K562 (cell line): ENCODE data around the gene LST1. TPM values are rescaled to one million over a fixed set of nuclear protein-coding genes. Genes with fewer than 3 reads are reported as not detected.

ENCODE experiments used
- CBFA2T2 ChIP-seq: fragments of 450-650 bp; conservative IDR thresholded peaks from 2 replicates; pipeline ENCODE4 v1.6.1; 2017; ENCODE audit warnings: mild to moderate bottlenecking
- CXXC5 ChIP-seq: fragments of 250-450 bp; sonication (Bioruptor Pico); IDR thresholded peaks from 2 replicates; pipeline ENCODE4 v1.8.0; 2022; ENCODE audit warnings: inconsistent platforms, mild to moderate bottlenecking, moderate library complexity
- ELF2 ChIP-seq: fragments of 250-450 bp; sonication (Bioruptor Pico); IDR thresholded peaks from 2 replicates; pipeline ENCODE4 v1.5.0; 2021; ENCODE audit warnings: mild to moderate bottlenecking
- FOXJ2 ChIP-seq: fragments of 200-800 bp; sonication (Bioruptor generic); IDR thresholded peaks from 2 replicates; pipeline ENCODE4 v1.6.1; 2016; ENCODE audit warnings: missing genetic modification characterization, missing compliant biosample characterization
- FOXJ3 ChIP-seq: sonication (generic); formaldehyde crosslinking; IDR thresholded peaks from 2 replicates; pipeline ENCODE4 v1.4.0; 2020; ENCODE audit warnings: mild to moderate bottlenecking, missing genetic modification reagents
- GTF2F1 ChIP-seq: IDR thresholded peaks from 2 replicates; pipeline ENCODE4 v1.6.1; 2011; ENCODE audit warnings: low read depth, low read length, improper control_type of control experiment
- JUND ChIP-seq, 2 experiments: IDR thresholded peaks; 2 replicates in 1 of 2; 3 replicates in 1 of 2; pipeline ENCODE4 v1.6.1; 2011; ENCODE audit warnings: borderline replicate concordance in 2 of 2, low read depth in 2 of 2, low read length in 2 of 2, improper control_type of control experiment in 1 of 2, missing biosample characterization in 1 of 2, missing genetic modification characterization in 1 of 2, missing genetic modification reagents in 1 of 2
- NELFE ChIP-seq: IDR thresholded peaks from 2 replicates; pipeline ENCODE4 v1.6.1; 2011; ENCODE audit warnings: mild to moderate bottlenecking; ENCODE audit not compliant: insufficient read depth, insufficient read length
- NONO ChIP-seq, 2 experiments: fragments of 200-400 bp in 1 of 2; fragments of 450-650 bp in 1 of 2; formaldehyde crosslinking in 1 of 2; IDR thresholded peaks; 2 replicates each; pipeline ENCODE4 v1.6.1; 2017; ENCODE audit warnings: low read depth in 2 of 2, mild to moderate bottlenecking in 2 of 2, moderate library complexity in 2 of 2, low read length in 1 of 2
- SMAD1 ChIP-seq: fragments of 150-350 bp; IDR thresholded peaks from 2 replicates; pipeline ENCODE4 v1.6.1; 2014; ENCODE audit warnings: low read length, low read depth; ENCODE audit not compliant: partially characterized antibody
- SMARCC2 ChIP-seq: fragments of 450-650 bp; IDR thresholded peaks from 2 replicates; pipeline ENCODE4 v1.6.1; 2017; ENCODE audit warnings: antibody characterized with exemption, moderate library complexity, mild to moderate bottlenecking, low read depth
- SRSF1 ChIP-seq: fragments of 200-400 bp; formaldehyde crosslinking; IDR thresholded peaks from 2 replicates; pipeline ENCODE4 v1.6.1; 2017; ENCODE audit warnings: mild to moderate bottlenecking, low read depth, low read length, moderate library complexity
- SUPT5H ChIP-seq: fragments of 450-650 bp; IDR thresholded peaks from 2 replicates; pipeline ENCODE4 v1.6.1; 2016
- ZBTB17 ChIP-seq: fragments of 450-650 bp; formaldehyde crosslinking; IDR thresholded peaks from 2 replicates; pipeline ENCODE4 v1.4.0; 2020; ENCODE audit warnings: mild to moderate bottlenecking
- ZC3H8 ChIP-seq: fragments of 450-650 bp; IDR thresholded peaks from 2 replicates; pipeline ENCODE4 v1.6.1; 2017
- ZFP36 ChIP-seq: fragments of 150-350 bp; IDR thresholded peaks from 2 replicates; pipeline ENCODE4 v1.6.1; 2018; ENCODE audit warnings: low read length, low read depth; ENCODE audit not compliant: partially characterized antibody
- ZKSCAN8 ChIP-seq: fragments of 200-800 bp; sonication (Bioruptor generic); IDR thresholded peaks from 2 replicates; pipeline ENCODE4 v1.6.1; 2016; ENCODE audit warnings: missing genetic modification characterization, missing compliant biosample characterization
- ZNF12 ChIP-seq: sonication (generic); formaldehyde crosslinking; IDR thresholded peaks from 2 replicates; pipeline ENCODE4 v1.4.0; 2020; ENCODE audit warnings: mild to moderate bottlenecking, missing genetic modification reagents
- ZNF445 ChIP-seq: fragments of 250-450 bp; sonication (Bioruptor Pico); IDR thresholded peaks from 2 replicates; pipeline ENCODE4 v1.4.0; 2020; ENCODE audit warnings: low read depth, mild to moderate bottlenecking, moderate library complexity
- ZNF57 ChIP-seq: fragments of 450-650 bp; formaldehyde crosslinking; IDR thresholded peaks from 2 replicates; pipeline ENCODE4 v1.4.0; 2020; ENCODE audit warnings: mild to moderate bottlenecking, moderate library complexity
- ZNF609 ChIP-seq: sonication (generic); formaldehyde crosslinking; IDR thresholded peaks from 2 replicates; pipeline ENCODE4 v1.8.1; 2023; ENCODE audit warnings: missing genetic modification reagents, mild to moderate bottlenecking, borderline replicate concordance
- ZNF778 ChIP-seq: fragments of 450-650 bp; formaldehyde crosslinking; IDR thresholded peaks from 2 replicates; pipeline ENCODE4 v1.4.0; 2020; ENCODE audit warnings: mild to moderate bottlenecking, moderate library complexity
- polyA plus RNA-seq, 8 experiments: library from polyadenylated mRNA; depleted of rRNA in 4 of 8; stranded (reverse) in 5 of 8; unstranded in 3 of 8; fragments of >200 nt; fragmentation: Nextera tagmentation in 2 of 8; fragmentation: Illumina TruSeq in 1 of 8; extraction: Ambion mirVana in 2 of 8; extraction: Trizol in 1 of 8; gene quantifications; 2 replicates each; pipeline versions ENCODE4 v1.2.1 to v1.2.3, GENCODE V29; 2011 to 2014; ENCODE audit warnings: inconsistent platforms in 1 of 8, missing spikeins in 1 of 8
- total RNA-seq, 7 experiments: library from RNA; depleted of rRNA in 6 of 7; stranded (reverse); fragments of >200 nt in 6 of 7; fragmentation: Illumina TruSeq in 2 of 7; extraction: Trizol in 2 of 7; gene quantifications; 2 replicates each; pipeline versions ENCODE4 v1.2.1 to v1.2.3, GENCODE V29; 2011 to 2021; ENCODE audit warnings: low replicate concordance in 1 of 7
- TF ChIP-seq, protein P1 (sequence below): conservative IDR thresholded peaks from 2 replicates; pipeline ENCODE4 v1.6.1; 2011; ENCODE audit warnings: low read depth, mild to moderate bottlenecking, low read length; ENCODE audit not compliant: control insufficient read depth

LST1 gene
- total and polyA plus RNA-seq, 9 of the 15 experiments (the other 6 are each of a cell fraction or from before 2014, with no cell fraction given) = 0.82 to 7.8 (median 1.7) TPM

DNA sequence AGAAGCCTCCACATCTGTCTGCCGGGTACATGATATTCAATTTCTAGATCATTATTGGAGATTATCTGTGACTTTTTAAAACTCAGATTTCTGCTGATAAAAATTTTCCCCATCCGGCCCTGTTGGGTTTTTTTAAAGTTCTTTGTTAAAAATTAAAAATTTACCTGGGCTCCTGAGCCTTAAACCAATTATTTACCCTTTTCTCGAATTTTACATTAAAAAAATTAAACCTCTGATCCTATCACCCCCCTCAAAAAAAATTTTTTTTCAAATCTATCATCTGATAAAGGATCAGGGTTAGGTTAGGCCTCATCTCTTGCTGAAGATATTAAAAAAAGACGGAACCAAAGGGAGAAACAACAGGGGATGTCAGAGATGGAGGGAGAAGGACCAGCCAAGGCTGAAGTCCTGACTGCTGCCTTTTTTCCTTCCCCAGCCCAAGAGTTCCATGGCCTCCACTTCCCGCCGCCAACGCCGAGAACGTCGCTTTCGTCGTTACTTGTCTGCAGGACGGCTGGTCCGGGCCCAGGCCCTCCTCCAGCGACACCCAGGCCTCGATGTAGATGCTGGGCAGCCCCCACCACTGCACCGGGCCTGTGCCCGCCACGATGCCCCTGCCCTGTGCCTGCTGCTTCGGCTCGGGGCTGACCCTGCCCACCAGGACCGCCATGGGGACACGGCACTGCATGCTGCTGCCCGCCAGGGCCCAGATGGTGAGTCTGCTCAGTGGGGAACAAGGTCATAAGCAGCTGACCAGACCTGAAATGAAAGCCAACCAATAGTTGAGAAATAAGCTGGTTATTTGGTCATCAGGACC lies 38.1 kb upstream of the LST1 start (continued):
- no peak for TF ChIP-seq ZNF609 (CRISPR knock-in tag)
- TF ChIP-seq ZNF778 = no peak
- no peak for TF ChIP-seq JUND (IDR thresholded peaks at IDR 0.05; ENCODE audit: borderline replicate concordance, low read depth, low read length)
- TF ChIP-seq JUND (tag; IDR thresholded peaks at IDR 0.05; ENCODE audit: borderline replicate concordance, low read depth, low read length) = 0 out of 3 replicates have a peak, but pooled peaks have one; percentile 11
- no peak for TF ChIP-seq ZC3H8
- TF ChIP-seq, protein P1, sequence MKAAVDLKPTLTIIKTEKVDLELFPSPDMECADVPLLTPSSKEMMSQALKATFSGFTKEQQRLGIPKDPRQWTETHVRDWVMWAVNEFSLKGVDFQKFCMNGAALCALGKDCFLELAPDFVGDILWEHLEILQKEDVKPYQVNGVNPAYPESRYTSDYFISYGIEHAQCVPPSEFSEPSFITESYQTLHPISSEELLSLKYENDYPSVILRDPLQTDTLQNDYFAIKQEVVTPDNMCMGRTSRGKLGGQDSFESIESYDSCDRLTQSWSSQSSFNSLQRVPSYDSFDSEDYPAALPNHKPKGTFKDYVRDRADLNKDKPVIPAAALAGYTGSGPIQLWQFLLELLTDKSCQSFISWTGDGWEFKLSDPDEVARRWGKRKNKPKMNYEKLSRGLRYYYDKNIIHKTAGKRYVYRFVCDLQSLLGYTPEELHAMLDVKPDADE = 0 out of 2 replicates have a peak, but pooled peaks have one; percentile 22
- TF ChIP-seq ZBTB17 (CRISPR knock-in tag) = peak; percentile 66; the same call in 1 of the 2 replicates
- TF ChIP-seq FOXJ2 (tag) = peak; percentile 62; the same call in 1 of the 2 replicates
- TF ChIP-seq GTF2F1 = no peak
- no peak for TF ChIP-seq SRSF1
- TF ChIP-seq FOXJ3 (CRISPR knock-in tag) = no peak
- TF ChIP-seq ZNF12 (CRISPR knock-in tag) = 0 out of 2 replicates have a peak, but pooled peaks have one; percentile 69
- peak; percentile 31; the same call in 1 of the 2 replicates for TF ChIP-seq SMARCC2
- TF ChIP-seq ZFP36 = no peak
- no peak for TF ChIP-seq SMAD1
- TF ChIP-seq ZNF445 (CRISPR knock-in tag) = no peak
- TF ChIP-seq ZKSCAN8 (CRISPR knock-in tag) = peak; percentile 41; the same call in 1 of the 2 replicates
- peak; percentile 12 for TF ChIP-seq SUPT5H
- no peak; a peak in 1 of 4 replicates for TF ChIP-seq NONO (IDR thresholded peaks at IDR 0.05; ENCODE audit: low read depth in 2 of 2, low read length in 1 of 2)
- TF ChIP-seq ELF2 (CRISPR knock-in tag) = 0 out of 2 replicates have a peak, but pooled peaks have one; percentile 11
- TF ChIP-seq NELFE = no peak
- TF ChIP-seq CXXC5 = peak; percentile 44
- TF ChIP-seq CBFA2T2 = no peak
- no peak for TF ChIP-seq ZNF57 (CRISPR knock-in tag)
